GM21723 (cell line): ENCODE results near the gene TAS2R60.
"Not testable (repeated sequence)": the region's sequence is repeated elsewhere in the genome, so short reads cannot be mapped to it uniquely, and the experiment has no call there.

ENCODE experiments used
- ATAC-seq: cut with Tn5 transposase; IDR thresholded peaks from one replicate; pipeline ENCODE4 v1.9.1; 2021; ENCODE audit warnings: mild to moderate bottlenecking, moderate library complexity; ENCODE audit not compliant: unreplicated experiment

TAS2R60 gene

DNA sequence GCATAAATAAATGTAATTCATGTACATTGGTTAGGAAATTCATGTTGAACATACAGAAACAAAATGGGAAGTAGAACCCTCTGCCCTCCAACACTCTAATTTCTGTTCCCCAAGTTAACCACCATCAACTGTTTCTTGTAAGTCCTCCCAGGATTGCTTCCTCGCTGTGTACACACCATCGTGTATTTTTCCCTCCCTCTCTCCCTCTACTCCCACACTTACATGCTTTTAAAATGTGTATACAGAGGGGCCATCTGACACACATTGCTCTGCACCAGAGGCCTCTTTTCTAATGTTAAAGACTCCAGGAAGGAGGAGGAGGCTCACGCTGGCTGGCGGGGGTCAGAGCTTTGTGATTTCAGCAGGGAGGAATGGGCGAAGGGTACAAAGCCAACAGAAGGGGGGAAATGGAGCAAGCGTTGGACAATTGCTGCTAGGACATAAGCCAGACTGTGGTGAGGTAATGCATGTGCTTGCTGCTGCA, 32.7 kb upstream of the TAS2R60 start:
- no peak for ATAC-seq

GRCh38 chr7:143411976-143412708, 31.1 kb upstream of the TAS2R60 start:
- no peak for ATAC-seq

- no peak for ATAC-seq
Observed at GRCh38 chr7:143413123-143413522, 30.1 kb upstream of the TAS2R60 start.

DNA sequence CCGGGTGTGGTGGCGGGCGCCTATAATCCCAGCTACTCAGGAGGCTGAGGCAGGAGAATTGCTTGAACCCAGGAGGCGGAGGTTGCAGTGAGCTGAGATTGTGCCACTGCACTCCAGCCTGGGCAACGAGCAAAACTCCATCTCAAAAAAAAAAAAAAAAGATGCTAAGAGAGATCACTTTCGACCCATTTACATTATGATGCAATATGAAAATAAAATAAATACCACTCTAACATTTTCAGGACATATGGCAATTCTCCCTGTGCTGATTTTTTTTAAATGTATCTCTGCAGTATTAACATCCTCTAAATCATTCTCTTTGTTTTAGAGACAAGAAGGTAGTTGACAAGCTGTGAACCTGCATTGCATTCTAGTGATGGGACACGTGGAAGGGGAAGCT, 28.0 kb upstream of the TAS2R60 start:
- not testable (repeated sequence) for ATAC-seq

GRCh38 chr7:143415742-143416397, 27.4 kb upstream of the TAS2R60 start:
- ATAC-seq = no peak

DNA sequence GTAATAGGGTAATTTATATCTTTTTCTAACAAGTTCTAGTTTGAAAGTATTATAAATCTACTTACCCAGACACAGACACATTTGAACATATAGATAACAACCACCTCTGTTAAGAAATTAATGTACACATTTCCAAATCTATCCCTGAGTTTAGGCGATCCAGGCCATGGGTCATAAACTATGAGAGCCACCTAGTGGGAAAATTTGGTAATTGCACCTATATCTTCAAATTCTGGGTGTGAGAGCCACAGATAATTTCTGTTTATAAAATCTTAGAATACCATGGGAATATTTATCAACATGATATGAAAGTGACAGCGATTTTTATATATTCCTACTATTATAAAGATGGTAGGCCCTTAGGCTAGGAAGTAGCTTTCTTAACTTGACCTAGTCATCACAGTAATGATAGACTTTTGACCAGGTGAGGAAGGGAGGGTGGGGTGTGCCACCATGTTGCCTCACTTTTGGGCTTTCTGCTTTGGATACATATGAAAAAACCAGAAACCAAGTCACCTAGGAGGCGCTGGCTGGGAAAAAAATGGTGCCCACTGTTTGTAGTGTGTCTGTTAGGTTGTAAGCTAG, 26.6 kb upstream of the TAS2R60 start:
- no peak for ATAC-seq

DNA sequence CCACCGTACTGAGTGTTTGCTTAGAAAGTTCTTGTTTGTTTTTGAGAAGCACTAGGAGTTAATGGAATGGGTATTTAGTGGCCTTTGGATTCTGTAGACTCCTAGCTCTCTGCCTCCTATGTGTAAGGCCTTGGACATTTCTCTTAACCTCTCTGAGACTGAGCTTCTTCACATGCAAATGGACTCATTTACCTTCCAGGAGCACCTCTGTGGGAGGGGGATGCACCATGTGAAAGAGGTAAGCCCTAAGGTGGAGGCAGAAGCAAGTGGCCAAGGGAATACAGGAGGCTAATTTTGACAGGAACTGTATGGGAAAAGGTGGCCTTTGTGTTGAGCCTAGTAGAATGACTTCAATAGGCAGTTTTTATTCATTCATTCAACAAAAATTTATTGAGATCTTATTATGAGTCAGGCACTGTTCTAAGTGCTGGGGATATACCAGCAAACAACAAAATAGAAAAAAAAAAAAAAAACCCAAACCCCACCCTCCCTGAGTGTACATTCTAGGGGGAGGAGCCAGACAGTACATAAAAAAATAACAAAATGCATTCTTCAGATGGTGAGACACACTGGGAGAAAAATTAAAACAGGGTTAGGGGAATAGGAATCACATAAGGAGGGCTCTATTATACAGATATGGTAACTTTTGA, 25.4 kb upstream of the TAS2R60 start:
- ATAC-seq = no peak

GRCh38 chr7:143418681-143419458, 24.4 kb upstream of the TAS2R60 start:
- ATAC-seq = no peak

- ATAC-seq = no peak
Observed at GRCh38 chr7:143419880-143420279, 23.4 kb upstream of the TAS2R60 start.

DNA sequence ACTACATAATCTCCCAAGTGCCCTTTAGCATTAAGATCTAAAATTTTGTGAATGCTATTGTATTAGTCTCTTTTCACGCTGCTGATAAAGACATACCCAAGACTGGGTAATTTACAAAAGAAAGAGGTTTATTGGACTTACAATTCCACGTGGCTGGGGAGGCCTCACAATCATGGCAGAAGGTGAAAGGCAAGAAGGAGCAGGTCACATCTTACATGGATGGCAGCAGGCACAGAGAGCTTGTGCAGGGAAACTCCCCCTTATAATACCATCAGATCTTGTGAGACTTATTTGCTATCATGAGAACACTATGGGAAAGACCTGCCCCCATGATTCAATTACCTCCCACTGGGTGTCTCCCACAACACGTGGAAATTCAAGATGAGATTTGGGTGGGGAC, 22.6 kb upstream of the TAS2R60 start:
- not testable (repeated sequence) for ATAC-seq

- ATAC-seq = no peak
Observed at GRCh38 chr7:143422033-143422432, 21.2 kb upstream of the TAS2R60 start.

- ATAC-seq = not testable (repeated sequence)
Observed at GRCh38 chr7:143424476-143424875, 18.8 kb upstream of the TAS2R60 start.

DNA sequence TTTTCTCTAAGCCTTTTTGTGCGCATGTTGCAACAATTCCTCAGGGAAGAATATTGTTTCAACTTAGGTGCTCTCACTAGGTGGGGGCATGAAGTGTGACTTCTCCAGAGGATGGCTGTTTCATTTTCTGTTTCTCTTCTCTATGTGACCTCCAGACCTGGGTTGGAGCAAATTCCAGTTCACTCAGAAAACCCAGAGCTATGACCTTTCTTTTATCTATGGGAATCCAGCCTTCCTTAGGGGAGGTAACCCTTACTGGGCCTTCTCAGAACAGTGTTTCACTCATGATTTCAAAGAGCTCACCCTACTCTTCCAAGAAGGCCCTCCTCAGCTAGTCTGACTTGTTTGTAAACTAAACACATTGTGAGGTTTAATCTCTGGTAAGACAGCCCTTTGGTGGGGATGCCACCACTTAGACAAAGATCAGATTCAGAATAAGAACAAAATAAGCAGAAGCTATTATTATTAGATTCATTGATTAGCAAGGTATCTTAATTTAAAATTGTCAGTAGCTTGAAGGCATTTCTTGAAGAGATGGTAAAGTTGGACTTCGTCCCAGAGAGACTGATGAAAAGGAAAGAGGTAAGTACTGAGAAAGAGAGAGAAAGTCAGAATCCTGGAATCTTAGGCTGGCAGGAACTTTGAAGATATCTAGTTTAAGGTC, 16.6 kb upstream of the TAS2R60 start:
- no peak for ATAC-seq

GRCh38 chr7:143429770-143430698, 13.2 kb upstream of the TAS2R60 start:
- ATAC-seq = no peak

GRCh38 chr7:143431109-143431508, 12.1 kb upstream of the TAS2R60 start:
- ATAC-seq = no peak

DNA sequence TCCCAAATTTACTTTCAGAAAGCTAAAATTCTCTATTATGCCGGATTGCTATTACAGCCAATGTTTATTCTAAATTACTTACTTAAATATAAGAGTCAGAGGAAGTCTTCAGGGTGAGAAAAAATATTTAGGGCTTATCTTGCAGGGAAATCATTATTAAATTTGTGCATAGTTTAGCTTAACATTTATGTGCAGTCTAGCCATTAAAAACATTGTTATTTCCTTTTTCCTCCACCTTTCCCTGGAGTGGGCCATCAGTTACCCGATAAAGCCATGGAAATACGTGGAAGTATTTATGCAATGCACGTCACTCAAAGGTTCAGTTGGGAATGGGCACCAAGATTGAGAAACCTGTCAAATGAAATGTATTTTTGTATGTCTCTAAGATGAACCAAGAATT, 9.5 kb upstream of the TAS2R60 start:
- ATAC-seq = no peak

DNA sequence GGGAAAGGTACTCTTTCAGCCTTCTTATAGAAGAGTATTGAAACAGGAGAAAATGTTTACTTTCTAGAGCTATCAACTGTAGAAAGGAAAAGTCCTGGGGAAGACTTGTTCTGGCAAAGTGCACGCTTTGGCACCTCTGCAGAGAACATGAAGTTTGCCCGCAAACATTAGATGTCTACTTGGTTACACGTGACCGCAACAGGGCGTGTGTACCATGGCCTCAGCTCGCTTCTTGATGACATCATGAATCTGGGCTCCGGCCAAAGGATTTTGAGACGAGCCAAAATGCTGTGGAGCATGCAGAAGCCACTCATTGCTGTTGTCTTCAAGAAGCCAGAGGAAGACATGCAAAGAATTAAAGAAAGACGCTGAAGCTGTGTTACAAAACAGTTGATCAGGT, 8.6 kb upstream of the TAS2R60 start:
- no peak for ATAC-seq

DNA sequence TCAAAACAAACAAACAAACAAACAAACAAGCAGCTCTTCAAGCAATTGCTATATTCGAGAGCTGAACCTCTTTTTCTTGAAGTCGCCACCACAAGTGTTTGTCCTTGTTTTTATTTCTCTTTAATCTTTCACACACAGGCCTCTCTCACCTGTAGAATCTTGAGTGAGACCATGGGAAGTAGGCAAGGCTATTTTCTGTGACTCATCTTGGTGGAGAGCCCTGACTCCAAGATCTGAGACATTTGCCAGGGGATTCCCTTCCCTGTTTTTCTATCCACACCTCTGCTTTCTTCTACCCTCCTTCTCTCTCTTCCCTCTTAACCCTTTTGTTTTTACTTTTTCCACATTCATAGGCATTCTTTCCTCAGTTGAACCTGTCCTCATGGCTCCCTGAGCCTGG, 8.0 kb upstream of the TAS2R60 start:
- no peak for ATAC-seq

GRCh38 chr7:143436325-143436946, 6.8 kb upstream of the TAS2R60 start:
- ATAC-seq = peak; percentile 65
